ENCODE measurements around the gene STAC3. TPM values are rescaled to one million over a fixed set of nuclear protein-coding genes. Genes with fewer than 3 reads are reported as not detected.

Gene STAC3
- total RNA-seq, 1 donor from 2014 or later: 6.0 TPM

- ATAC-seq: no peak
These were observed 11.4 kb downstream of the STAC3 start for GRCh38 chr12:57239587-57240065.

GRCh38 chr12:57238854-57239554 is 12.0 kb downstream of the STAC3 start:
- TF ChIP-seq CTCF (IDR thresholded peaks at IDR 0.05): peak; percentile 100
- no peaks in the 10 kb centered on the region for H3K9me3 ChIP-seq
- peaks cover 56% of the 10 kb centered on the region for H3K4me1 ChIP-seq
- intact Hi-C loops (cut with DNase I): no loop called here
- ATAC-seq (peak; percentile 94), DNase-seq (peak; percentile 93)
- peaks cover 73% of the 10 kb centered on the region for H3K27me3 ChIP-seq
- peaks cover 7% of the 10 kb centered on the region for H3K36me3 ChIP-seq
- no peak overlapping the region for H3K27ac ChIP-seq
- peak overlapping the region; percentile 44 for H3K4me3 ChIP-seq

More at GRCh38 chr12:57239587-57240065, 11.4 kb downstream of the STAC3 start:
- H3K27ac ChIP-seq: no peak overlapping the region
- intact Hi-C loops (cut with DNase I): no loop called here
- H3K27me3 ChIP-seq: peaks cover 79% of the 10 kb centered on the region
- H3K4me3 ChIP-seq: peak overlapping the region; percentile 52
- DNase-seq: no peak
- no peaks in the 10 kb centered on the region for H3K9me3 ChIP-seq
- no peak for TF ChIP-seq CTCF (IDR thresholded peaks at IDR 0.05)
- peaks cover 1% of the 10 kb centered on the region for H3K36me3 ChIP-seq
- peaks cover 56% of the 10 kb centered on the region for H3K4me1 ChIP-seq

- Histone ChIP-seq H3K4me3 (peak overlapping the region; percentile 44), H3K9me3 (no peaks in the 10 kb centered on the region), H3K36me3 (peaks cover 15% of the 10 kb centered on the region), H3K27me3 (peaks cover 66% of the 10 kb centered on the region), H3K27ac (no peak overlapping the region), H3K4me1 (peaks cover 49% of the 10 kb centered on the region)
- DNase-seq (peak; percentile 64), ATAC-seq (no peak)
- intact Hi-C loops (cut with DNase I): no loop called here
- TF ChIP-seq CTCF (IDR thresholded peaks at IDR 0.05): no peak
These were observed 12.8 kb downstream of the STAC3 start for GRCh38 chr12:57237932-57238853.

GRCh38 chr12:57237596-57237931 is 13.4 kb downstream of the STAC3 start:
- no peak for TF ChIP-seq CTCF (IDR thresholded peaks at IDR 0.05)
- Histone ChIP-seq H3K27me3 (peaks cover 60% of the 10 kb centered on the region), H3K4me3 (no peak overlapping the region), H3K36me3 (peaks cover 22% of the 10 kb centered on the region), H3K4me1 (peaks cover 43% of the 10 kb centered on the region), H3K9me3 (no peaks in the 10 kb centered on the region), H3K27ac (no peak overlapping the region)
- intact Hi-C loops (cut with DNase I): no loop called here
- DNase-seq (peak; percentile 23), ATAC-seq (no peak)

GRCh38 chr12:57236925-57237595 is 13.9 kb downstream of the STAC3 start:
- no peak for DNase-seq
- no peak for TF ChIP-seq CTCF (IDR thresholded peaks at IDR 0.05)
- Histone ChIP-seq H3K36me3 (peaks cover 27% of the 10 kb centered on the region), H3K27me3 (peaks cover 55% of the 10 kb centered on the region), H3K27ac (peak overlapping the region; percentile 6), H3K4me1 (peaks cover 42% of the 10 kb centered on the region), H3K4me3 (no peak overlapping the region), H3K9me3 (no peaks in the 10 kb centered on the region)
- no peak for ATAC-seq
- intact Hi-C loops (cut with DNase I): no loop called here
